ENCODE results near the gene LRRC74B.

Gene LRRC74B

DNA sequence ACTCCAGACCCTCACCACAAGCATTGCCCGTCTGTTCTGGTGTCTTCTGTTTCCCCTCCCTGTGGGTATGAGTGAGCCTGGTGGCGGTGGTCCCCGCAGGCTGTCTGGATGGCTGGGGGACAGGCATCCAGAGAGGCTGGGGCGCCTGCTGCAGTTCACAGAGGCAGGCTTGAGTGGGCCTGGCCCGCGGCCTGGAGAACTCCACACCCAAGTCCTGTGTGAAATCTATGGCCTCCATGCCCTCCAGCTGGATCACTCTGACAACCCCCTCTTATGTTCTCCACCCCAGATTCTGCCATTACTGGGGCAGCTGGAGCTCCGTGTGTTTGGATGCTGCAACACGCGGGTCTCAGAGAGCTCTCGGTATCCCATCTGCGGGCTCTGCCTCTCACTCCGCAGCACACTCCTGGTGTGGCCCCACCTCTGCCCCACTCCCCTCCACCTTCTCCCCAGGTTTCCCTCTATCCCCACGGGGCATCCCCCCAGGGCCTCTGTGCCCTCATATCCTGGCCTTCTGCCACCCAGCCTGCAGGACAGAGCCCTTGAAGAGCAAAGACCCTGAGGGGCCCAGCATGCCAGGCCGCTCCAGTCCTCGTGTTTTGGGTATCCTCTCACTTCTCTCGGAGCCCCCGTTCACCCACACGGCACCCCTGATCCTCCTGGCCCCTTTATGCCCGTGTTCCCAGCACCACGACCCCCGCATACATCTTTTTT, 31.3 kb downstream of the LRRC74B start:
- H3K4me3 ChIP-seq (ENCODE audit: low read depth, low read length): no peak overlapping the region
- TF ChIP-seq, protein P1, sequence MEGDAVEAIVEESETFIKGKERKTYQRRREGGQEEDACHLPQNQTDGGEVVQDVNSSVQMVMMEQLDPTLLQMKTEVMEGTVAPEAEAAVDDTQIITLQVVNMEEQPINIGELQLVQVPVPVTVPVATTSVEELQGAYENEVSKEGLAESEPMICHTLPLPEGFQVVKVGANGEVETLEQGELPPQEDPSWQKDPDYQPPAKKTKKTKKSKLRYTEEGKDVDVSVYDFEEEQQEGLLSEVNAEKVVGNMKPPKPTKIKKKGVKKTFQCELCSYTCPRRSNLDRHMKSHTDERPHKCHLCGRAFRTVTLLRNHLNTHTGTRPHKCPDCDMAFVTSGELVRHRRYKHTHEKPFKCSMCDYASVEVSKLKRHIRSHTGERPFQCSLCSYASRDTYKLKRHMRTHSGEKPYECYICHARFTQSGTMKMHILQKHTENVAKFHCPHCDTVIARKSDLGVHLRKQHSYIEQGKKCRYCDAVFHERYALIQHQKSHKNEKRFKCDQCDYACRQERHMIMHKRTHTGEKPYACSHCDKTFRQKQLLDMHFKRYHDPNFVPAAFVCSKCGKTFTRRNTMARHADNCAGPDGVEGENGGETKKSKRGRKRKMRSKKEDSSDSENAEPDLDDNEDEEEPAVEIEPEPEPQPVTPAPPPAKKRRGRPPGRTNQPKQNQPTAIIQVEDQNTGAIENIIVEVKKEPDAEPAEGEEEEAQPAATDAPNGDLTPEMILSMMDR (IDR thresholded peaks at IDR 0.05; ENCODE audit: low read depth, low read length, missing control alignments): no peak
- no peak for DNase-seq (ENCODE audit: low read depth)
- in situ Hi-C loops (cut with HindIII; ENCODE audit: low sequenced_read_pairs): no loop called here

- no peak for DNase-seq (ENCODE audit: low read depth)
- H3K4me3 ChIP-seq (ENCODE audit: low read depth, low read length): no peak overlapping the region
- in situ Hi-C loops (cut with HindIII; ENCODE audit: low sequenced_read_pairs): no loop called here
- TF ChIP-seq, protein P1 (IDR thresholded peaks at IDR 0.05; ENCODE audit: low read depth, low read length, missing control alignments): no peak
Observed at GRCh38 chr22:21077884-21078508, 32.2 kb downstream of the LRRC74B start.

DNA sequence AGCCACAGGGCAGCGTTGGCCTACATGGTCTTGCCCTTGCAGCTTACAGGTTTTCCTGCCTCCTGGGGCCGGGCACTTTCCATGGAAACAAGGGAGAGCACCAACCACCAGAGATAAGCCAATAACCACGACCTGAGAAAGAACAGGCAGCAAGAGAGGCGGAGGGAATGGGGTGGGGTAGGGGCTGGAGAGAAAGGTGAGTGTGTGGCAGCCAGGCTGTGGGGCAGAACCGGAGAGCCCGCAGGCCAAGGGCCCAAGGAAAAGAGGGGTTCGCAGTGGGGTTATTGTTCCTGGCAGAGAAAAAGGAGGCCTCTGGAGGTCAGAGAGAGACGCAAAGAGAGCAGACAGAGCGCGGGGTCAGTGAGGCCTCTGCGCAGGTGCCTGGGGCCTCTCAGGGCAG, 33.2 kb downstream of the LRRC74B start:
- TF ChIP-seq, protein P1 (IDR thresholded peaks at IDR 0.05; ENCODE audit: low read depth, low read length, missing control alignments): no peak
- in situ Hi-C loops (cut with HindIII; ENCODE audit: low sequenced_read_pairs): no loop called here
- no peak for DNase-seq (ENCODE audit: low read depth)
- H3K4me3 ChIP-seq (ENCODE audit: low read depth, low read length): no peak overlapping the region

DNA sequence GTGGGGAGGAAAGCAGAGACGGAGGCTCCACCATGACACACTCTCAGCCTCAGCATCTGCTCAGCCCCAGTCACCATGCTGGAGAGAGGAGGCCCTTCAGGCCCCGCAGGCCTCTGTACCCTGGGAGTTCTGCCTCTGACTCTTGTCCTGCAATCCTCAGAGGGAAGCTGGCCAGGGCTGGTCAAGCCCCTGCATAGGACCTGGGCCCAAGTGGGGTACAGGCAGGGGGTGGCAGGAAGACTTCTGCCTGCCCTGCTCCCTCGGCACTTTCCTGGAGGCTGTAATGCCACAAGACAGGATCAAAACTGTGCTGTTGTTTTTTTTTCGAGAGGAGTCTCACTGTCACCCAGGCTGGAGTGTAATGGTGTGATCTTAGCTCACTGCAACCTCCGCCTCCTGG, 33.7 kb downstream of the LRRC74B start:
- H3K4me3 ChIP-seq (ENCODE audit: low read depth, low read length): no peak overlapping the region
- in situ Hi-C loops (cut with HindIII; ENCODE audit: low sequenced_read_pairs): no loop called here
- TF ChIP-seq, protein P1 (IDR thresholded peaks at IDR 0.05; ENCODE audit: low read depth, low read length, missing control alignments): no peak
- DNase-seq (ENCODE audit: low read depth): no peak

- in situ Hi-C loops (cut with HindIII; ENCODE audit: low sequenced_read_pairs): no loop called here
- H3K4me3 ChIP-seq (ENCODE audit: low read depth, low read length): no peak overlapping the region
- TF ChIP-seq, protein P1 (IDR thresholded peaks at IDR 0.05; ENCODE audit: low read depth, low read length, missing control alignments): no peak
- no peak for DNase-seq (ENCODE audit: low read depth)
Observed at GRCh38 chr22:21080435-21081137, 34.8 kb downstream of the LRRC74B start.

DNA sequence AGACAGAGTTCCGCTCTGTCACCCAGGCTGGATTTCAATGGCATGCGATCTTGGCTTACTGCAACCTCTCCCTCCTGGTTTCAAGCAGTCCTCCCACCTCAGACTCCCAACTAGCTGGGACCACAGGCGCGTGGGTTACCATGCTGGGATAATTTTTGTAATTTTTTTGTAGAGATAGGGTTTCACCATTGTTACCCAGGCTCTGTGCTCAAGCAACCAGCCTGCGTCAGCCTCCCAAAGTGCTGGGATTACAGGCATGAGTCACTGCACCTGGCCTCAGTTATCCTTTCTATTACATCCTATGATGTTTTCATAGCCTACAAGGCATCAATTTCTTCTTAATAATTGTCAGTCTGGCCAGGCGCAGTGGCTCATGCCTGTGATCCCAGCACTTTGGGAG, 36.5 kb downstream of the LRRC74B start:
- in situ Hi-C loops (cut with HindIII; ENCODE audit: low sequenced_read_pairs): no loop called here
- DNase-seq (ENCODE audit: low read depth): no peak
- no peak overlapping the region for H3K4me3 ChIP-seq (ENCODE audit: low read depth, low read length)
- TF ChIP-seq, protein P1 (IDR thresholded peaks at IDR 0.05; ENCODE audit: low read depth, low read length, missing control alignments): no peak
